Osteoblast (primary cell): ENCODE results near the gene RBM43. TPM values are rescaled to one million over a fixed set of nuclear protein-coding genes. Genes with fewer than 3 reads are reported as not detected.

Experiments
- DNase-seq: peaks from one replicate; pipeline ENCODE4 v3.0.0; 2011; ENCODE audit warnings: low spot score, mixed read lengths; ENCODE audit not compliant: insufficient read length; ENCODE audit errors: missing footprints
- H2AFZ ChIP-seq: 2 replicates; pipeline ENCODE4 v1.6.0; 2011; ENCODE audit warnings: mild to moderate bottlenecking, low read length
- H3K27ac ChIP-seq: 2 replicates; pipeline ENCODE4 v1.5.1; 2011; ENCODE audit warnings: mild to moderate bottlenecking, low read depth, low read length, moderate library complexity
- H3K27me3 ChIP-seq: 2 replicates; pipeline ENCODE4 v1.6.0; 2012; ENCODE audit warnings: mild to moderate bottlenecking, control low read depth, inconsistent platforms, low read length, moderate library complexity; ENCODE audit not compliant: insufficient read depth
- H3K36me3 ChIP-seq: 2 replicates; pipeline ENCODE4 v1.5.1; 2011; ENCODE audit warnings: mild to moderate bottlenecking, low read length, control low read depth, moderate library complexity; ENCODE audit not compliant: insufficient read depth
- H3K4me1 ChIP-seq: 2 replicates; pipeline ENCODE4 v1.5.1; 2011; ENCODE audit warnings: mild to moderate bottlenecking, low read length, control low read depth, moderate library complexity; ENCODE audit not compliant: insufficient read depth
- H3K4me2 ChIP-seq: 2 replicates; pipeline ENCODE4 v1.6.0; 2011; ENCODE audit warnings: mild to moderate bottlenecking, low read length; ENCODE audit not compliant: insufficient read depth
- H3K4me3 ChIP-seq: fragments of 200-600 bp; sonication (generic); 3 replicates; pipeline ENCODE4 v1.5.1; 2012; ENCODE audit warnings: mild to moderate bottlenecking, low read length, inconsistent platforms; ENCODE audit not compliant: insufficient read depth
- H3K79me2 ChIP-seq: 2 replicates; pipeline ENCODE4 v1.6.0; 2012; ENCODE audit warnings: mild to moderate bottlenecking, low read length, control low read depth, inconsistent platforms; ENCODE audit not compliant: insufficient read depth
- H3K9me3 ChIP-seq: 2 replicates; pipeline ENCODE4 v1.5.1; 2011; ENCODE audit warnings: low read depth, low read length, control low read depth
- H4K20me1 ChIP-seq: 2 replicates; pipeline ENCODE4 v1.6.0; 2012; ENCODE audit warnings: mild to moderate bottlenecking, low read length, control low read depth; ENCODE audit not compliant: insufficient read depth
- CTCF ChIP-seq: IDR thresholded peaks from 2 replicates; pipeline ENCODE4 v1.5.1; 2011; ENCODE audit warnings: mild to moderate bottlenecking, low read depth, low read length, moderate library complexity; ENCODE audit errors: extremely low read depth
- total RNA-seq: library from RNA; depleted of rRNA; stranded (reverse); fragments of >200 nt; gene quantifications from 2 replicates; pipeline ENCODE4 v1.2.3, GENCODE V29; 2012

Gene RBM43
- total RNA-seq, 1 donor = 11.6 TPM

GRCh38 chr2:151262629-151263028 lies 966 bp upstream of the RBM43 start:
- H3K4me3 ChIP-seq = no peak overlapping the region
- no peak overlapping the region for H3K27ac ChIP-seq
- H3K9me3 ChIP-seq = peaks cover 2% of the 10 kb centered on the region
- H3K36me3 ChIP-seq = no peaks in the 10 kb centered on the region
- no peaks in the 10 kb centered on the region for H3K27me3 ChIP-seq
- no peak overlapping the region for H3K4me2 ChIP-seq
- peaks cover 6% of the 10 kb centered on the region for H3K79me2 ChIP-seq
- H2AFZ ChIP-seq = no peak overlapping the region
- H3K4me1 ChIP-seq = peaks cover 8% of the 10 kb centered on the region
- TF ChIP-seq CTCF = no peak
- no peak for DNase-seq
- H4K20me1 ChIP-seq = no peaks in the 10 kb centered on the region

DNA sequence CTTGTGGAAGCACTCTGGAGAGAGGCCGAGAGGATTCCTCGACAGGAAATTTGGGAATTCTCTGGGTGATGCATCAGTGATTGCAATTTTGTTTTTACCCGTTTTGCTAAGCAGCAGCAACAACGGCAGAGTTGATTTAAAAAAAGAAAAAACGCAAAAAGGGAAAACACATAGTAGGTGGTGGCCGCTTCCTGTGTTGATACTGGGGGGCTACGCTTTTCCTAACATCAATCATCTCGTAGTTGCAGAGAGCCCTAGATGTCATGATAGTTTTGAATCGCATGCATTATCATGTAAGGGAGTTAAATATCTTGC lies 271 bp upstream of the RBM43 start:
- Histone ChIP-seq H3K27ac (peak overlapping the region; percentile 78), H3K27me3 (no peaks in the 10 kb centered on the region), H2AFZ (peak overlapping the region; percentile 82), H4K20me1 (no peaks in the 10 kb centered on the region), H3K4me3 (peak overlapping the region; percentile 85), H3K36me3 (no peaks in the 10 kb centered on the region), H3K79me2 (peaks cover 9% of the 10 kb centered on the region), H3K4me1 (peaks cover 8% of the 10 kb centered on the region), H3K9me3 (no peaks in the 10 kb centered on the region), H3K4me2 (peak overlapping the region; percentile 91)
- TF ChIP-seq CTCF = no peak
- DNase-seq = no peak

DNA sequence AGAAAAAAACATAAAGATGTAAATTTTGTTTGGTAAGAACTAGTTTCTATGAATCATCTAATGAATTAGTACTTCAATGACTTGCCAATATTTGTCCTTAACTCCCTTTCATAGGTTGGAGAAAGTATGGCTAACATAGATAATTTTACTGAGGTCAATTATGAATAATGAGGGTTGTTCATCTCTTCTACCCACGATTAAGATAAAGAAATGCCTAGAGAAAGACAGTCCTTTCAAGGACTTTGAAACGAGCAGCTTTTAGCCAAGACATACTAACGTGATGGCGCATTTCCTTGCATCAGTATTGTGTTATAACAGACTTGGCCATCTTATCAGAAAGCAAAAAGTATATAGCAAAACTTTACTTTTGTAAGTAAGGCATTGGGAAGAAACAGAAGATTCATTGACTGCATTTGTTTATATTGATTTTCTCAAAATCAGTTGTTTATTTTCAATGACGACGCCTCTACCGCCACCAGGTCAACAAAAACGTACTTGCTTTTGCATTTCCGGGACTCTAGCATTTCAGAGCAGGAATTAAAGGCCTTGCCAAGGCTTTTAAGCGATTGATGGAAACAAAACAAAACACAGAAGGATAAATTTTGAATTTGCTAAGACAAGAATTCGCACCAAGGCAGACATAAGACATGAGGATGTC lies 961 bp downstream of the RBM43 start:
- H3K4me1 ChIP-seq = peaks cover 8% of the 10 kb centered on the region
- DNase-seq = peak; percentile 67
- TF ChIP-seq CTCF = no peak
- H3K27me3 ChIP-seq = no peaks in the 10 kb centered on the region
- peak overlapping the region; percentile 91 for H3K4me2 ChIP-seq
- peak overlapping the region; percentile 82 for H2AFZ ChIP-seq
- peaks cover 12% of the 10 kb centered on the region for H3K79me2 ChIP-seq
- no peaks in the 10 kb centered on the region for H3K9me3 ChIP-seq
- H3K4me3 ChIP-seq = peak overlapping the region; percentile 85
- no peaks in the 10 kb centered on the region for H4K20me1 ChIP-seq
- no peaks in the 10 kb centered on the region for H3K36me3 ChIP-seq
- H3K27ac ChIP-seq = peak overlapping the region; percentile 78

DNA sequence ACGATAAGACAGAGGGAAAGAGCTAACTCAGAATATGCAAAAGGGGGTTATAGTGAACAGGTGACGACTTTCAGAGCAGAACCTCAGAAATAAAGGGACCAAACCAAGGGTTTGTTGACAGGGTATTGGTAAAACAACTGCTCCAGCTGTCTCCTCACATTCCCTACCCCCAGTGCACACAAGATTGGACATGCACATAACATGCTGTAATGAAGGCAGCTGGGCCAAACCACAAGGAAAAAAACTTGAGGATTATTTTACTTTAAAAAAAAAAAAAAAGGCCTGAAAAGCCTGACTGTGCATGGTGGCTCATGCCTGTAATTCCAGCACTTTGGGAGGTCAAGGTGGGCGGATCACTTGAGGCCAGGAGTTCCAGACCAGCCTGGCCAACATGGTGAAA lies 3.5 kb downstream of the RBM43 start:
- Histone ChIP-seq H3K27ac (peak overlapping the region; percentile 20), H4K20me1 (no peaks in the 10 kb centered on the region), H3K36me3 (peaks cover 8% of the 10 kb centered on the region), H3K4me1 (peaks cover 8% of the 10 kb centered on the region), H3K79me2 (peaks cover 12% of the 10 kb centered on the region), H3K27me3 (no peaks in the 10 kb centered on the region), H3K9me3 (no peaks in the 10 kb centered on the region), H2AFZ (no peak overlapping the region), H3K4me3 (no peak overlapping the region), H3K4me2 (no peak overlapping the region)
- peak; percentile 87 for DNase-seq
- no peak for TF ChIP-seq CTCF
